Measurements from ENCODE around the gene RANGAP1. TPM values are rescaled to one million over a fixed set of nuclear protein-coding genes. Genes with fewer than 3 reads are reported as not detected.
A peak's percentile ranks its signal among the peaks of the same experiment; 100 is the strongest.

RANGAP1 gene
- total RNA-seq, 2 experiments from 2014 or later = 150 to 151 TPM

DNA sequence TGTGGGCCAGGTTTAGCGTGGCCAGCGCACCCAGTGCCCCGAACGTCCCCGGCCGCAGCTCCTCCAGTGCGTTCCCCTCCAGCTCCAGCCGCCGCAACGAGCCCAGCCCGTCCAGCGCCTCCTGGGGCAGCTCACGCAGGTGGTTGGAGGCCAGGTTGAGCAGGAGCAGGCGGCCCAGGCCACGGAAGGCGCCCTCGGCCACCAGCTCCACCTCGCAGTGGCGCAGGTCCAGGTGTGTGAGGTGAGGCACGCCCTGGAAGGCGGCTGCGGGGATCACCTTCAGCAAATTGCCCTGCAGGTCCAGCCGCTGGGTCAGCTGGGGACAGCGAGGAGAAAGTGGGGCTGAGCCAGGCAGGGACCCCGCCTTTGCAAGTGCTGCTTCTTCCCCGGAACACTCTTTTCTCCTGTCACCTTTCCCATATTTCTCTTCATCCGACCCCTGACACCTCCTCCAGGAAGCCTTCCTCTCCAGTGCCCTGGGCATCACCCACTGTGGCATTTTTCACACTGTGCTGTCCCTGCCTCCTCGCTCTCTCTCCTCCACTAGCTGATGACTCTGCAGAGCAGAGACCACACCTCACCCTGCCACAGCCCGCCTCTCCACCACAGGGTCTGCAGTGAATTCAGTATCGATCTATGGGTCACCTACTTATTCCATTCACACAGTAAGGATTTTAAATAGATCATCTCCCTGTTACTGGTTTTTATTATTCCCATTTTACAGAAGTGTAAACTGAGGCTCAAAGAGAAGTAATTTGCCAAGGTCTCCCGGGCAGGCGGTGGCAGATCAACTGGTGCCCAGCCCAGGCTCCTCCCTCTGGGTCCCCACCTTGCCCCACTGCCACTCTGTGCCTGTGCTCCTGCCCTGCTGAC is 47.2 kb downstream of the RANGAP1 start:
- H3K4me1 Mint-ChIP-seq (ENCODE audit: low read depth) = peaks cover 7% of the 10 kb centered on the region
- intact Hi-C loops (cut with micrococcal nuclease) = loop anchor here (10.0 kb wide), 1 partner anchor 314 kb away; no protein-coding TSS in a partner anchor

DNA sequence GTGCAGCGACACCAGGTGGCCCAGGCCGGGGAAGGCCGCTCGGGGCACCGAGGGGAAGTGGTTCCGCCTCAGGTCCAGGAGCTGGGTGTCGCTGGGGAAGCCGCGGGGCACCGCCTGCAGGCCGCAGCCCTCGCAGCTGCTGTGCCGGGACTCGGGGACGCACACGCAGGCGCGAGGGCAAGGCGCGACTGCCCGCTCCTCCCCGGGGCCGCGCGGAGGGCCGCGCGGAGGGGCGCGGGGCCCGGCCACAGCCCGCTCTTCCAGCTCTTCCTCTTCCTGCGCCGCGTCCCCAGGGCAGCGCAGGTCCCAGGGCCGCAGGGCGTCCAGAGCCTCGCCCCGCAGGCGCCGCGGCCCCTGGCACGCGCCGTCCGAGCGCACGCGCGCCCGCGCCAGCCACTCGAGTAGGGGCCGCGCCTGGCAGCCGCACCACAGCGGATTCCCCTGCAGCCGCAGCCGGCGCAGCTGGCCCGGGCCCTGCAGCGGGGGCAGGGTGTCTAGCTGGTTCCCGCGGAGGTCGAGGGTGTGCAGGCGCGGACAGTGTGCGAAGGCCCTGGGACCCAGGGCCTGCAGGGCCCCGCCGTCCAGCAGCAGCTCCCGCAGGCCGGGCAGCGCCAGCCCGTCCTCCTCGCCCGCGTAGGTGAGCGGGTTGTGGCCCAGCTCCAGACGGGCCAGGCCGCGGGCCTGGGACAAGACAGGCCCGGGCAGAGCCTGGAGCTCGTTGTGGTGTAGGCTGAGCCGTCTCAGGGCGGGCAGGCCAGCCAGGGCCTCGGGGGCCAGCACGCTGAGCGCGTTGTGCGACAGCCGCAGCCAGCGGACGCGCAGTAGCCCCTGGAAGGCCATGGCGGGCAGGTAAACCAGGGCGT is 48.0 kb downstream of the RANGAP1 start:
- intact Hi-C loops (cut with micrococcal nuclease) = loop anchor here (10.0 kb wide), 1 partner anchor 313 kb away; no protein-coding TSS in a partner anchor
- Mint-ChIP-seq H3K27me3 (no peaks in the 10 kb centered on the region), H3K27ac (no peak overlapping the region), H3K9me3 (no peaks in the 10 kb centered on the region), H3K4me1 (ENCODE audit: low read depth) (peaks cover 7% of the 10 kb centered on the region), H3K4me3 (peak overlapping the region; percentile 59), H3K36me3 (ENCODE audit: low read depth) (no peaks in the 10 kb centered on the region)
- DNase-seq (peak; percentile 86), ATAC-seq (peak; percentile 96)
- TF ChIP-seq, protein P1, sequence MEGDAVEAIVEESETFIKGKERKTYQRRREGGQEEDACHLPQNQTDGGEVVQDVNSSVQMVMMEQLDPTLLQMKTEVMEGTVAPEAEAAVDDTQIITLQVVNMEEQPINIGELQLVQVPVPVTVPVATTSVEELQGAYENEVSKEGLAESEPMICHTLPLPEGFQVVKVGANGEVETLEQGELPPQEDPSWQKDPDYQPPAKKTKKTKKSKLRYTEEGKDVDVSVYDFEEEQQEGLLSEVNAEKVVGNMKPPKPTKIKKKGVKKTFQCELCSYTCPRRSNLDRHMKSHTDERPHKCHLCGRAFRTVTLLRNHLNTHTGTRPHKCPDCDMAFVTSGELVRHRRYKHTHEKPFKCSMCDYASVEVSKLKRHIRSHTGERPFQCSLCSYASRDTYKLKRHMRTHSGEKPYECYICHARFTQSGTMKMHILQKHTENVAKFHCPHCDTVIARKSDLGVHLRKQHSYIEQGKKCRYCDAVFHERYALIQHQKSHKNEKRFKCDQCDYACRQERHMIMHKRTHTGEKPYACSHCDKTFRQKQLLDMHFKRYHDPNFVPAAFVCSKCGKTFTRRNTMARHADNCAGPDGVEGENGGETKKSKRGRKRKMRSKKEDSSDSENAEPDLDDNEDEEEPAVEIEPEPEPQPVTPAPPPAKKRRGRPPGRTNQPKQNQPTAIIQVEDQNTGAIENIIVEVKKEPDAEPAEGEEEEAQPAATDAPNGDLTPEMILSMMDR (IDR thresholded peaks at IDR 0.05) = peak; percentile 12
- POLR2A ChIA-PET = interaction anchor here (0.6 to 1.8 kb wide), 13 partner anchors 8 to 315 kb away, joined by 3 to 8 read pairs (median 3); no protein-coding TSS in a partner anchor
- CTCF ChIA-PET = interaction anchor here (0.5 to 3.4 kb wide), 63 partner anchors 8 to 429 kb away, joined by 3 to 80 read pairs (median 4); partner anchors contain the start of genes EP300, RBX1 and TEF

More for the DNA sequence above, 47.2 kb downstream of the RANGAP1 start:
- TF ChIP-seq, protein P1 (IDR thresholded peaks at IDR 0.05) = no peak
- no peak for DNase-seq
- Mint-ChIP-seq H3K27me3 (no peaks in the 10 kb centered on the region), H3K36me3 (ENCODE audit: low read depth) (peaks cover 1% of the 10 kb centered on the region), H3K9me3 (no peaks in the 10 kb centered on the region), H3K4me3 (peak overlapping the region; percentile 51), H3K27ac (no peak overlapping the region)
- ChIA-PET CTCF (interaction anchor here (0.9 to 3.4 kb wide), 18 partner anchors 9 to 380 kb away, joined by 3 to 80 read pairs (median 6); no protein-coding TSS in a partner anchor), POLR2A (interaction anchor here (0.7 to 2.6 kb wide), 7 partner anchors 9 to 316 kb away, joined by 3 to 8 read pairs (median 4); no protein-coding TSS in a partner anchor)
- no peak for ATAC-seq

DNA sequence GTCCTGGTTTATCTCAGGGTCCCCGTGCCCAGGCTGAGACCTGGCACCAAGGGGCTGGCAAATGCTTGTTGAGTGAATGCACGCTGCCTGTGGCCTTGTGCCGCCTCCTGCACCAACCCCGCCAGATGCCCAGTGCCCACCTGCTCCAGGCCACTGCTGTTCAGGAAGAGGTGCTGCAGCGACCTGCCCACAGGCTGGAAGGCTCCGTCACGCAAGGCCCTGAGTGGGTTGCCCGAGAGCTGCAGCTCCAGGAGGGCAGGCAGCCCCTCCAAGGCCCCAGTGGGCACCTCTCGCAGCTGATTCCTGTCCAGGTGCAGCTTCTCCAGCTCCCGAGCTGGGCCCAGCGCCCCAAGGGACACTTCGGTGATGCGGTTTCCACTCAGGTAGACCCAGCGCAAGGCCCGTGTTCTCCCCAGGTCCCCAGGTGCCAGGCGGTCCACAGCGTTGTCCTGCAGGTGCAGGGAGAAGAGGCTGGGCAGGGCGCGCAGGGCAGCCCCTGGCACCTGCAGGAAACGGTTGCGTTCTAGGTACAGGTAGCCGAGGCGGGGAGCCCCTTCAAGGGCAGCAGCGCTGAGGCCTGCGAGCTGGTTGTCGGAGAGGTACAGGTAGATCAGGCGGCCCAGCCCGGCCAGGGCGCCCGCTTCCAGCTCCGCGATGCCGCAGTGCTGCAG is 48.8 kb downstream of the RANGAP1 start:
- TF ChIP-seq, protein P1 (IDR thresholded peaks at IDR 0.05) = peak; percentile 88
- intact Hi-C loops (cut with micrococcal nuclease) = loop anchor here (10.0 kb wide), 1 partner anchor 312 kb away; no protein-coding TSS in a partner anchor
- CTCF ChIA-PET = interaction anchor here (0.5 to 3.4 kb wide), 59 partner anchors 8 to 429 kb away, joined by 3 to 80 read pairs (median 4); partner anchors contain the start of genes EP300, RBX1 and TEF
- ATAC-seq = no peak
- H3K36me3 Mint-ChIP-seq (ENCODE audit: low read depth) = no peaks in the 10 kb centered on the region
- no peak for DNase-seq
- H3K4me1 Mint-ChIP-seq (ENCODE audit: low read depth) = peaks cover 7% of the 10 kb centered on the region
- no peak overlapping the region for H3K27ac Mint-ChIP-seq
- no peaks in the 10 kb centered on the region for H3K9me3 Mint-ChIP-seq
- POLR2A ChIA-PET = interaction anchor here (0.6 to 1.6 kb wide), 9 partner anchors 8 to 315 kb away, joined by 3 to 5 read pairs (median 3); no protein-coding TSS in a partner anchor
- H3K27me3 Mint-ChIP-seq = no peaks in the 10 kb centered on the region
- H3K4me3 Mint-ChIP-seq = peak overlapping the region; percentile 59

DNA sequence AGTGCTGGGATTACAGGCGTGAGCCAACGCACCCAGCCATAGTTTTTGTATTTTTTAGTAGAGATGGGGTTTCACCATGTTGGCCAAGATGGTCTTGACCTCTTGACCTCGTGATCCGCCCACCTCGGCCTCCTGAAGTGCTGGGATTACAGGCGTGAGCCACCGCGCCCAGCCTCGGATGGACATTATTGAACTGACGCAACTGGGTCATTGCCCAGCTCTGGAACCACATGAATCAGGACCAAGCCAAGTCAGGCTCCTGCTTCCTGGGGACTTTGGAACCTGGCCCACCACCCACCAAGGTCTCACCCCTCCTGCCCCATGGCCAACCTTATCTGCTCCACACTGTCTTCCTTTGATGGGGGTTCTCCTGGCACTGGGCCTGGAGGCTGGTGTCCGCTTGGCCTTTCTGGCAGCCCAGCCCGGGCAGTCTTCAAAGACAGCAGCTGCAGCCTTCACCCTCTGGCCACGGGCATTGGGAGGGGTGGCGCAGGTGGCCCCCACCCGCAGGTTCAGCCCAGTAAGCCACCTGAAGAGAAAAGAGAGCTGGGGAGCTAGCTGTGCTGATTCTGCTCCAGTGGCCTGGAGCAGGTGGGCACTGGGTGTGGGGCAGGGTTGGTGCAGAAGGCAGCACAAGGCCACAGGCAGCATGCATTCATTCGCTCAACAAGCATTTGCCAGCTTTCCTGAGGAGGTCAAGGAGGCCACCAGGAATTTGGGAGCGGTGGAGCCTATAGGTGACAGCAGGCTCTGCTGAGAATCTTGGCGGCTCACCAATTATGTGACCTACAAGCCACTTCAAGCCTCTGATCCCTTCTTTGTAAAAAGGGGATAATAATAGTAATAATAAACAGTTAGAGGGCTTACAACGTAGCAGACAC is 50.9 kb downstream of the RANGAP1 start:
- POLR2A ChIA-PET = no interaction called here
- Mint-ChIP-seq H3K27ac (no peak overlapping the region), H3K36me3 (ENCODE audit: low read depth) (peaks cover 7% of the 10 kb centered on the region), H3K9me3 (no peaks in the 10 kb centered on the region), H3K4me1 (ENCODE audit: low read depth) (peaks cover 7% of the 10 kb centered on the region), H3K27me3 (no peaks in the 10 kb centered on the region), H3K4me3 (no peak overlapping the region)
- no peak for DNase-seq
- no peak for ATAC-seq
- CTCF ChIA-PET = interaction anchor here (0.8 to 3.4 kb wide), 4 partner anchors 17 to 313 kb away, joined by 3 to 19 read pairs (median 4); no protein-coding TSS in a partner anchor
- TF ChIP-seq, protein P1 (IDR thresholded peaks at IDR 0.05) = no peak
- intact Hi-C loops (cut with micrococcal nuclease) = loop anchor here (10.0 kb wide), 1 partner anchor 310 kb away; no protein-coding TSS in a partner anchor
